Astrocyte (in vitro differentiated cells and primary cell): Measurements from ENCODE around the gene PPT2. TPM values are rescaled to one million over a fixed set of nuclear protein-coding genes. Genes with fewer than 3 reads are reported as not detected.

ENCODE experiments used
- DNase-seq: peaks from one replicate; pipeline ENCODE4 v3.0.0-alpha.2; 2010; ENCODE audit warnings: low read depth
- FAIRE-seq: peaks from 2 replicates; lab custom pipeline; 2011; peaks lifted over from hg19 to GRCh38; lab: Jason Lieb, UNC
- H2AFZ ChIP-seq: 2 replicates; pipeline ENCODE4 v1.6.0; 2012; ENCODE audit warnings: low read depth, low read length, inconsistent platforms
- H3K27ac ChIP-seq: 2 replicates; pipeline ENCODE4 v1.5.1; 2011; ENCODE audit warnings: low read depth, low read length, inconsistent platforms
- H3K27me3 ChIP-seq: 2 replicates; pipeline ENCODE4 v1.6.0; 2011; ENCODE audit warnings: low read length, inconsistent platforms; ENCODE audit not compliant: insufficient read depth
- H3K36me3 ChIP-seq: 2 replicates; pipeline ENCODE4 v1.5.1; 2011; ENCODE audit warnings: low read length, inconsistent platforms; ENCODE audit not compliant: insufficient read depth
- H3K4me1 ChIP-seq: 2 replicates; pipeline ENCODE4 v1.5.1; 2011; ENCODE audit warnings: low read length, inconsistent platforms; ENCODE audit not compliant: insufficient read depth
- H3K4me2 ChIP-seq: 2 replicates; pipeline ENCODE4 v1.6.0; 2012; ENCODE audit warnings: low read length, inconsistent platforms
- H3K4me3 ChIP-seq: 2 replicates; pipeline ENCODE4 v1.5.1; 2011; ENCODE audit warnings: low read depth, mild to moderate bottlenecking, low read length, inconsistent platforms; ENCODE audit not compliant: insufficient read depth
- H3K79me2 ChIP-seq: 2 replicates; pipeline ENCODE4 v1.6.0; 2012; ENCODE audit warnings: mild to moderate bottlenecking, low read length, inconsistent platforms; ENCODE audit not compliant: insufficient read depth
- H3K9ac ChIP-seq: 2 replicates; pipeline ENCODE4 v1.6.0; 2012; ENCODE audit warnings: mild to moderate bottlenecking, low read length, inconsistent platforms
- H3K9me3 ChIP-seq: 2 replicates; pipeline ENCODE4 v1.5.1; 2012; ENCODE audit warnings: low read depth, mild to moderate bottlenecking, low read length, inconsistent platforms; ENCODE audit not compliant: insufficient read depth
- H4K20me1 ChIP-seq: 2 replicates; pipeline ENCODE4 v1.6.0; 2012; ENCODE audit warnings: low read length, inconsistent platforms; ENCODE audit not compliant: insufficient read depth
- H3K27ac Mint-ChIP-seq: one replicate; pipeline ENCODE4 v1.8.0; 2021; ENCODE audit warnings: mild to moderate bottlenecking, mixed read lengths; ENCODE audit not compliant: unreplicated experiment
- H3K27me3 Mint-ChIP-seq: one replicate; pipeline ENCODE4 v1.8.0; 2021; ENCODE audit warnings: low read depth, mixed read lengths; ENCODE audit not compliant: unreplicated experiment
- H3K36me3 Mint-ChIP-seq: one replicate; pipeline ENCODE4 v1.8.0; 2021; ENCODE audit warnings: low read depth, mixed read lengths; ENCODE audit not compliant: unreplicated experiment
- H3K4me1 Mint-ChIP-seq: one replicate; pipeline ENCODE4 v1.8.0; 2021; ENCODE audit warnings: low read depth, mixed read lengths; ENCODE audit not compliant: unreplicated experiment
- H3K4me3 Mint-ChIP-seq: one replicate; pipeline ENCODE4 v1.8.0; 2021; ENCODE audit warnings: mild to moderate bottlenecking, moderate library complexity, mixed read lengths; ENCODE audit not compliant: unreplicated experiment
- H3K9me3 Mint-ChIP-seq: one replicate; pipeline ENCODE4 v1.8.0; 2021; ENCODE audit warnings: mild to moderate bottlenecking, mixed read lengths; ENCODE audit not compliant: unreplicated experiment
- EZH2 ChIP-seq: IDR thresholded peaks from 2 replicates; pipeline ENCODE4 v1.6.1; 2012; ENCODE audit warnings: mild to moderate bottlenecking, low read length, inconsistent platforms; ENCODE audit not compliant: insufficient read depth
- total RNA-seq: library from RNA; stranded (reverse); gene quantifications from 2 replicates; pipeline ENCODE4 v1.2.1, GENCODE V29; 2021
- TF ChIP-seq, protein P1 (sequence below): IDR thresholded peaks from 2 replicates; pipeline ENCODE4 v1.5.1; 2011; ENCODE audit warnings: low read depth, mild to moderate bottlenecking, inconsistent platforms, low read length, moderate library complexity; ENCODE audit not compliant: insufficient read depth

Gene PPT2
- total RNA-seq, 1 donor from 2014 or later: 33.0 TPM

DNA sequence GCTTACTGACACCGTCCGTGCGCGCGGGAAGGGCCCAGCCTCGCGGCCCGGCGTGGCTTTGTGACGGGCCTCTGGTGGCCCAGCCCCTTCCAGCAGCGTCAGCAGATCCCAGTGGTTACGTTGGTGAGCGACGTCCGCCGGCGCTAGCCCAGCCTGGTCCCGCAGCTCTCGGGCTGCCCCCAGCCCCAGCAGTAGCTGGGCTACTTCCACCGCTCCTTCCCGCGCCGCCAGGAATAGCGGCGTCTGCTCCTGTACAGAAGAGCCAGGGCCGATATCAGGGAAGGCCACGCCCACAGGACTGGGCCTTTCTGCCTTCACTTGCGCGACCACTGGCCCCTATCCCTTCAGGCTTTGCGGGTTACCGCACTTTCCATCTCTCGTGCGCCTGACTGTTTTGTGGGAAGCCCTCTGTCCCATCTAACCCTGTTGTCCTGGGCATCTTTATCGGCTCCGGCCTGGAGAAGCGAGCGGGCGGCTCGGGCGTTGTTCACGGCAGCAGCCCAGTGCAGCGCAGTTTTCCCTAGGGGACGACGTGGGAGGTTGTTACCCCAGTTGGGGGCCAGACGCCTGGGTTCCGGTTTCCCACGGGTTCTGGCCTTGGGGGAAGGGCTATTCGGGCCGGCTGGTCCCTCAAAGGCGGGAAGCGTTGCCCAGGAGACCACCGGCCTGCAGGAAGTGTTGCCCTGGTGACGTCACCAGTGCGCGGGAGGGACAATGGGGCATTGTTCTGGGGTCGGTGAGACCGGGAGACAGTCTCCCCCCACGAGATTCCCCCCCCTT, 42.2 kb downstream of the PPT2 start:
- Histone ChIP-seq H3K9me3 (no peaks in the 10 kb centered on the region), H3K27ac (peak overlapping the region; percentile 100), H3K4me2 (peak overlapping the region; percentile 94), H3K27me3 (no peaks in the 10 kb centered on the region), H3K36me3 (no peaks in the 10 kb centered on the region), H2AFZ (peak overlapping the region; percentile 79), H3K4me3 (peak overlapping the region; percentile 81), H3K4me1 (peaks cover 21% of the 10 kb centered on the region), H3K79me2 (peaks cover 9% of the 10 kb centered on the region), H3K9ac (peak overlapping the region; percentile 99), H4K20me1 (no peaks in the 10 kb centered on the region)
- no peaks in the 10 kb centered on the region for H3K9me3 Mint-ChIP-seq
- peak overlapping the region; percentile 93 for H3K4me3 Mint-ChIP-seq
- TF ChIP-seq EZH2: no peak
- TF ChIP-seq, protein P1, sequence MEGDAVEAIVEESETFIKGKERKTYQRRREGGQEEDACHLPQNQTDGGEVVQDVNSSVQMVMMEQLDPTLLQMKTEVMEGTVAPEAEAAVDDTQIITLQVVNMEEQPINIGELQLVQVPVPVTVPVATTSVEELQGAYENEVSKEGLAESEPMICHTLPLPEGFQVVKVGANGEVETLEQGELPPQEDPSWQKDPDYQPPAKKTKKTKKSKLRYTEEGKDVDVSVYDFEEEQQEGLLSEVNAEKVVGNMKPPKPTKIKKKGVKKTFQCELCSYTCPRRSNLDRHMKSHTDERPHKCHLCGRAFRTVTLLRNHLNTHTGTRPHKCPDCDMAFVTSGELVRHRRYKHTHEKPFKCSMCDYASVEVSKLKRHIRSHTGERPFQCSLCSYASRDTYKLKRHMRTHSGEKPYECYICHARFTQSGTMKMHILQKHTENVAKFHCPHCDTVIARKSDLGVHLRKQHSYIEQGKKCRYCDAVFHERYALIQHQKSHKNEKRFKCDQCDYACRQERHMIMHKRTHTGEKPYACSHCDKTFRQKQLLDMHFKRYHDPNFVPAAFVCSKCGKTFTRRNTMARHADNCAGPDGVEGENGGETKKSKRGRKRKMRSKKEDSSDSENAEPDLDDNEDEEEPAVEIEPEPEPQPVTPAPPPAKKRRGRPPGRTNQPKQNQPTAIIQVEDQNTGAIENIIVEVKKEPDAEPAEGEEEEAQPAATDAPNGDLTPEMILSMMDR: no peak
- FAIRE-seq (no peak), DNase-seq (peak; percentile 85)
- no peaks in the 10 kb centered on the region for H3K36me3 Mint-ChIP-seq
- peaks cover 21% of the 10 kb centered on the region for H3K4me1 Mint-ChIP-seq
- peak overlapping the region; percentile 100 for H3K27ac Mint-ChIP-seq
- H3K27me3 Mint-ChIP-seq: peaks cover 4% of the 10 kb centered on the region

DNA sequence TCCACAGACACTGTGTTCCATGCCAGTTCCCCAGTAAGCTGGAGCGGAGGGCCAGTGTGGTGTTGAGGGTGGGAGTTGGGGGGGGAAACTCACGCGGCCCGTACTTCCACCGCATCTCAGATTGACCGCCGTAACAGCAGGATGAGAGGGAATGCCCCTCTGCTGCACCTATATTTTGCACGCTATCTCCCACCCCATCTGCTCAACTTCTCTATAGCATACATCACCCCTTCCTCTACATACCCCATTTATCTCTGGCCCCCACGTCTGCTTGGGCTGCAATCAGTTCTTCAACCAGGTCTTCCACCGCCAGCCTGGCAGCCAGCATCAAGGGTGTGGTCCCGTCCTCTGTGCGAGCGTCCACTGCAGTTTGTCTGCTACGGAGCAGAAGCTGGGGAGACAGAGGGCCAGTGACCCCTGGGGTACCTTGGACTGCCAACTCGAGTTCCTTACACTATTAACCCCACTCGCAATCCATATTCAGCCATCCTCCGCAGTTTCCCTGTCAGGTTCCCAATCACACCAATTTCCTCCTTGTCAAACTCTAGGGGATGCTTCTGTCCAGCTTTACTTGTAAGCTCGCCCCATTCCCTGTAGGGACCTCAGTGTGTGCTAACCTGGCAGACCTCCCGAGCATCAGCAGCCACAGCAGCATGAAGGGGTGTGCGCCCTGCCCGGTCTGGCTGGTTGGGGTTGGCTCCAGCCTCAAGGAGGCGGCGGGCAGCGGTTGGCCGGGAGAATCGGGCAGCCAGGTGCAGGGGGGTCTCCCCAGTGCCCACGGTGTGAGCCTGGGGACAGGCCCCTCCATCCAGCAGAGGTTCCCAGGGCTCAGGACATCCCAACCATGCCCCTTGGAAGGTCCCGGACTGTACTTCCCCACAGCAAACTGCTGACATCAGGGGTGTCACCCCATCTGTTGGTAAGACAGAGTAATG, 43.0 kb downstream of the PPT2 start:
- Histone ChIP-seq H3K27ac (peak overlapping the region; percentile 100), H2AFZ (peak overlapping the region; percentile 79), H3K9ac (peak overlapping the region; percentile 99), H3K27me3 (no peaks in the 10 kb centered on the region), H3K4me3 (peak overlapping the region; percentile 81), H4K20me1 (no peaks in the 10 kb centered on the region), H3K36me3 (no peaks in the 10 kb centered on the region), H3K9me3 (no peaks in the 10 kb centered on the region), H3K4me1 (peaks cover 21% of the 10 kb centered on the region), H3K79me2 (peaks cover 2% of the 10 kb centered on the region), H3K4me2 (peak overlapping the region; percentile 94)
- peak overlapping the region; percentile 100 for H3K27ac Mint-ChIP-seq
- peaks cover 18% of the 10 kb centered on the region for H3K4me1 Mint-ChIP-seq
- DNase-seq (peak; percentile 6), FAIRE-seq (no peak)
- no peaks in the 10 kb centered on the region for H3K36me3 Mint-ChIP-seq
- TF ChIP-seq, protein P1: no peak
- no peak for TF ChIP-seq EZH2
- peak overlapping the region; percentile 93 for H3K4me3 Mint-ChIP-seq
- H3K27me3 Mint-ChIP-seq: peaks cover 4% of the 10 kb centered on the region
- no peaks in the 10 kb centered on the region for H3K9me3 Mint-ChIP-seq
